GM12878 (cell line): ENCODE results near the gene PRDM16.

Source experiments
- BCL11A ChIP-seq: IDR thresholded peaks from 2 replicates; pipeline ENCODE4 v1.6.1; 2011; ENCODE audit warnings: low read depth, low read length
- CREM ChIP-seq: IDR thresholded peaks from 2 replicates; pipeline ENCODE4 v1.6.1; 2014; ENCODE audit warnings: antibody characterized with exemption, low read depth
- CTCF ChIP-seq, 3 experiments: IDR thresholded peaks in 2 of 3; conservative IDR thresholded peaks in 1 of 3; 2 replicates each; pipeline ENCODE4 v1.5.1; 2011; ENCODE audit warnings: low read depth in 3 of 3, low read length in 3 of 3, mild to moderate bottlenecking in 3 of 3, control low read depth in 2 of 3, moderate library complexity in 2 of 3, inconsistent platforms in 1 of 3, mixed read lengths in 1 of 3; ENCODE audit not compliant: control insufficient read depth in 2 of 3, insufficient read depth in 1 of 3; ENCODE audit errors: extremely low read depth in 1 of 3
- JUNB ChIP-seq: IDR thresholded peaks from 2 replicates; pipeline ENCODE4 v1.6.1; 2016; ENCODE audit warnings: antibody characterized with exemption, mild to moderate bottlenecking
- SIN3A ChIP-seq: IDR thresholded peaks from 2 replicates; pipeline ENCODE4 v1.6.1; 2012; ENCODE audit warnings: low read depth, low read length, improper control_type of control experiment
- ZNF274 ChIP-seq: IDR thresholded peaks from one replicate; pipeline ENCODE4 v1.8.0; 2011; ENCODE audit not compliant: insufficient read length, insufficient read depth
- TF ChIP-seq, protein P1 (sequence below): fragments of 450-650 bp; IDR thresholded peaks from 2 replicates; pipeline ENCODE4 v1.6.1; 2017; ENCODE audit warnings: low read depth, mild to moderate bottlenecking, moderate library complexity
- TF ChIP-seq, protein P2 (sequence below): fragments of 450-650 bp; IDR thresholded peaks from 2 replicates; pipeline ENCODE4 v1.6.1; 2016; ENCODE audit warnings: mild to moderate bottlenecking

DNA sequence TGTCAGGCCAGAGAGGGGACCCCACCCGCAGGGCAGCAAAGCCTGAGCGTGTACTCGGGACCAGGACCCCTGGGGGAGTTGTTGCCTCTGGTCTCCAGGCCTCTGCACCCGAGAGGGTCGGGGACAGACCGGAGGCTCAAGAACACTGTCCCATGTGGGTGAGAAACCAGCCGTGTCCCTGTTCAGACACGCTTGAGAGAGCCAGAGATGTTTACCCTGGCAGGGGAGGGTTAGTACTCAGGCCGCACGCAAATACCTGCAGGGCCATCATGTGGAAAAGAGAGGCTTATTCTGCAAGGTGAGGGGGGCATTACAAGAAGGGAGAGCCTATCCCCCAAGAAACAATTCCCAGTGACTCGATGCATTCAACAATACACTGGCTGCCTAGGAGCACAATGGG, 311.5 kb downstream of the PRDM16 start:
- TF ChIP-seq CREM (no peak), JUNB (no peak), CTCF (IDR thresholded peaks at IDR 0.05 in 2 of 3, conservative IDR thresholded peaks at IDR 0.05 in 1 of 3; ENCODE audit: control insufficient read depth in 2 of 3, extremely low read depth in 1 of 3, insufficient read depth in 1 of 3, low read depth in 3 of 3, low read length in 3 of 3) (no peak), ZNF274 (no peak), BCL11A (no peak), SIN3A (no peak)
- TF ChIP-seq, protein P1, sequence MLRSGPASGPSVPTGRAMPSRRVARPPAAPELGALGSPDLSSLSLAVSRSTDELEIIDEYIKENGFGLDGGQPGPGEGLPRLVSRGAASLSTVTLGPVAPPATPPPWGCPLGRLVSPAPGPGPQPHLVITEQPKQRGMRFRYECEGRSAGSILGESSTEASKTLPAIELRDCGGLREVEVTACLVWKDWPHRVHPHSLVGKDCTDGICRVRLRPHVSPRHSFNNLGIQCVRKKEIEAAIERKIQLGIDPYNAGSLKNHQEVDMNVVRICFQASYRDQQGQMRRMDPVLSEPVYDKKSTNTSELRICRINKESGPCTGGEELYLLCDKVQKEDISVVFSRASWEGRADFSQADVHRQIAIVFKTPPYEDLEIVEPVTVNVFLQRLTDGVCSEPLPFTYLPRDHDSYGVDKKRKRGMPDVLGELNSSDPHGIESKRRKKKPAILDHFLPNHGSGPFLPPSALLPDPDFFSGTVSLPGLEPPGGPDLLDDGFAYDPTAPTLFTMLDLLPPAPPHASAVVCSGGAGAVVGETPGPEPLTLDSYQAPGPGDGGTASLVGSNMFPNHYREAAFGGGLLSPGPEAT = no peak
- TF ChIP-seq, protein P2, sequence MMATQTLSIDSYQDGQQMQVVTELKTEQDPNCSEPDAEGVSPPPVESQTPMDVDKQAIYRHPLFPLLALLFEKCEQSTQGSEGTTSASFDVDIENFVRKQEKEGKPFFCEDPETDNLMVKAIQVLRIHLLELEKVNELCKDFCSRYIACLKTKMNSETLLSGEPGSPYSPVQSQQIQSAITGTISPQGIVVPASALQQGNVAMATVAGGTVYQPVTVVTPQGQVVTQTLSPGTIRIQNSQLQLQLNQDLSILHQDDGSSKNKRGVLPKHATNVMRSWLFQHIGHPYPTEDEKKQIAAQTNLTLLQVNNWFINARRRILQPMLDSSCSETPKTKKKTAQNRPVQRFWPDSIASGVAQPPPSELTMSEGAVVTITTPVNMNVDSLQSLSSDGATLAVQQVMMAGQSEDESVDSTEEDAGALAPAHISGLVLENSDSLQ = no peak
